T-helper 9 cell (primary cell): Measurements from ENCODE around the gene CPA1.

Experiments used
- DNase-seq: peaks from one replicate; pipeline ENCODE4 v3.0.0-alpha.2; 2020

CPA1 gene

DNA sequence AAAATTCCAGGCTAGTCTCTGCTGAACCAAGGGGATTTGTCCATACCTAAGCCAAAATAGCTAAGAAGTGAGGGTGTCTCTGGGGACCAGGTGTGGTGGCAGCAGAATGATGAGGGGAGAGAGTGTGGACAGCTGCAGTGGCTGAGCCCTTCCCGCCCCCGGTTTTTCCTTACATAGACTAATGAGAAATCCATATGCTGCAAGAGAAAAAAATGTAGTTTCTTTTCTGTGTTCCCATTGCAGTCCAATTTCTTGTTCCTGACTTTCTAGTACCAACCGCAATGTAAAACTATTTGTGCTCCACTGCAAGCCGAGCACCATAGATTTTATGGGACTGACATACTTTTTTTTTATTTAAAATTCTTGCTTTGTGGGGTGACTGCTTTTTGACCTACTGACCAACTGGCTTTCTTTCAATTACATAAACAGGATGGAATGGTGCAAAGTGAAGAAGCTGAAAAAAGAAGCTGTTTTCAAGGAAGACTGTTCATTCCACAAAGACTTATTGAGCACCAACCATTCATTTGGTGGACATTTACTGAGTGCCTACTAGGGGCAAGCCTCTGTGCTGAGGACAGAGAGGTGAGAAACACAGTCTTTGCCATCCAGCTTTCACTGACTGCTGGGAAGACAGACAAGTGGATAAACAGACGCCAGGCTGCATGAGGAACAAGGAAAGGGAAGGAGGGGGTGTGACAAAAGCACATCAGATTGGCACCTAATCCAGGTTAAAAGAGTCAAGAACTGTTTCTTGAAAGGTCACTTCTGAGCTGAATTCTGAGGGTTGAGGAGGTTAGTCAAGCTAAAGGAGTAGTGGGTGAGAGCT is 50.8 kb downstream of the CPA1 start:
- no peak for DNase-seq

DNA sequence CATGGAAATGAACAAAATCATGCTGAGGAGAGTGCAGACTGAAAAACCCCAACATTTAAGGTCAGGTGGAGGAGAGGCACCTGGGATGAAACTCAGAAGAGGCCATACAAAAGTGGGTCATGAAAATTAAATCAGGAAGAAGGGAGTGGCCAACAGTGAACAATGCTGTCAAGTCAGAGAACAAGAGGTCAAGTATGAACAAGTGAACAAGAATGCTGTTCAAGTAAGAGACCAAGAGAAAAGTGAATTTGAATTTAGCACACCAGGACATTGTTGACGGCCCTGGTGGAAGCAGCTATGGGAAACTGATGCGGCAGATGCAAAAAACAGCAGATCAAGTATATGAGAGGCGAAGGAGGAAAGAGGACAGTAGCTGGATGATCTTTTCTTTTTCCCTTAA is 52.6 kb downstream of the CPA1 start:
- no peak for DNase-seq

DNA sequence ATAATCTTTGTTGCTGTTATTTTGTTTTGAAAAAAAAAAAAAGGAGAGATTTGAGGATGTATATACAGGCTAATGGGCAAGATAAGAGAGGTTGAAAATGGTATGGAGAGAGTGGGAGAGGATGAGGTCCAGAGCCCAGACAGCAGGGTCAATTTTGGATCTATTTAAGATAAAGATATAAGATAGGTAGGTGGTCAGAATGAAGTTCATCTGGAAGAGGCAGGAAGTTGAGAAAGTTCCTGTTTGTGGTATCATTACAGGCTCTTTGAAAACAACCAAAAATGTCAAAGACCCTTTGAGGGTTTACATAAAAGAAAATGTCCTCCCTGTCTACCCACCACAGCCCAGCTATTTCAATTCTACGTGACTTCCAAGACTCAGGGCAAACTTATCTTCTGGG is 53.0 kb downstream of the CPA1 start:
- DNase-seq: no peak

DNA sequence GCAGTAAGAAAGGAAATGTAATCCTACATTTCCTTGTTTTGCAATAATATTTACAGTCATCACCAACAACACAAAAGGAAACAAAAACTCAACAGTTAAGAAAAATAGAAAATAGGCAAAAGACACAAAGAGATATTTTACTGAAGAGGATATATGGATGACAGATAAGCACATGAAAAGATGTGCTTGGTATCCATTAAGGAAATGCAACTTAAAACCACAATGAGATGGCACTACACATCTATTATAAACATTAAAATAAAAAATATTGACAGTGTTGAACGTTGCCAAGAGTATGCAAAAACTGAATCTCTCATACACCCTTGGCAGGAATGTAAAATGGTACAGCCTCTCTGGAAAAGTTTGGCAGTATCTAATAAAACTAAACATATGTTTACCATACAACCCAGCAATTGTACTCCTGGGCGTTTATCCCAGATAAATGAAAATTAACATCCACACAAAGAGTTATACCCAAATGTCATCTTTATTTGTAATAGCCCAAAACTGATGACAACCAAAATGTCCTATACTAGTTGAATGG is 55.1 kb downstream of the CPA1 start:
- DNase-seq: no peak

DNA sequence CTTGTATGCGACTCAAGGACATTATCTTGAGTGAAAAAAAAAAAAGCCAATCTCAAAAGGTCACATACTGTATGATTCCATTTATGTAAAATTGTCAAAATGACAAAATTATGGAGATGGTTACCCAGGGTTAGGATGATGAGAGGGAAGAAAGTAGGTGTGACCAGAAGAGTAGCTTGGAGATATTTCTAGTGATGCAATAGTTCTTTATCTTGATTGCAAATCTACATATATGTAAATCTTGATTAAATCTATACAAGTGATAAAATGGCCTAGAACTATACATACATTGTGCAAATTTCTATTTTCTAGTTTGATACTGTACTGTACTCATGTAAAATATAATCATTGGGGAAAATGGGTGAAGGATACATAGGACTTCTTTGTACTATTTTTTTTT is 56.0 kb downstream of the CPA1 start:
- DNase-seq: no peak
